PFSK-1 (cell line): Measurements from ENCODE around the gene RPL36AL.

Source experiments
- FOXP2 ChIP-seq: optimal IDR thresholded peaks from 2 replicates; pipeline ENCODE3; 2011; ENCODE audit warnings: borderline replicate concordance, control low read depth, inconsistent platforms; ENCODE audit not compliant: insufficient read depth; ENCODE audit errors: extremely low read length, extremely low read depth
- POLR2AphosphoS5 ChIP-seq: IDR thresholded peaks from 2 replicates; pipeline ENCODE4 v1.6.1; 2012; ENCODE audit warnings: low read depth, mild to moderate bottlenecking, control low read depth, low read length, moderate library complexity
- TF ChIP-seq, protein P1 (sequence below), 2 experiments: IDR thresholded peaks; 2 replicates each; pipeline versions ENCODE4 v1.6.1 to v1.8.0; 2011 to 2012; ENCODE audit warnings: low read depth in 2 of 2, low read length in 2 of 2, control low read depth in 1 of 2, inconsistent platforms in 1 of 2, mild to moderate bottlenecking in 1 of 2, moderate library complexity in 1 of 2; ENCODE audit not compliant: insufficient read depth in 1 of 2

GRCh38 chr14:49598189-49598484 is 22.3 kb downstream of the RPL36AL start:
- no peak for TF ChIP-seq POLR2AphosphoS5
- TF ChIP-seq, protein P1, sequence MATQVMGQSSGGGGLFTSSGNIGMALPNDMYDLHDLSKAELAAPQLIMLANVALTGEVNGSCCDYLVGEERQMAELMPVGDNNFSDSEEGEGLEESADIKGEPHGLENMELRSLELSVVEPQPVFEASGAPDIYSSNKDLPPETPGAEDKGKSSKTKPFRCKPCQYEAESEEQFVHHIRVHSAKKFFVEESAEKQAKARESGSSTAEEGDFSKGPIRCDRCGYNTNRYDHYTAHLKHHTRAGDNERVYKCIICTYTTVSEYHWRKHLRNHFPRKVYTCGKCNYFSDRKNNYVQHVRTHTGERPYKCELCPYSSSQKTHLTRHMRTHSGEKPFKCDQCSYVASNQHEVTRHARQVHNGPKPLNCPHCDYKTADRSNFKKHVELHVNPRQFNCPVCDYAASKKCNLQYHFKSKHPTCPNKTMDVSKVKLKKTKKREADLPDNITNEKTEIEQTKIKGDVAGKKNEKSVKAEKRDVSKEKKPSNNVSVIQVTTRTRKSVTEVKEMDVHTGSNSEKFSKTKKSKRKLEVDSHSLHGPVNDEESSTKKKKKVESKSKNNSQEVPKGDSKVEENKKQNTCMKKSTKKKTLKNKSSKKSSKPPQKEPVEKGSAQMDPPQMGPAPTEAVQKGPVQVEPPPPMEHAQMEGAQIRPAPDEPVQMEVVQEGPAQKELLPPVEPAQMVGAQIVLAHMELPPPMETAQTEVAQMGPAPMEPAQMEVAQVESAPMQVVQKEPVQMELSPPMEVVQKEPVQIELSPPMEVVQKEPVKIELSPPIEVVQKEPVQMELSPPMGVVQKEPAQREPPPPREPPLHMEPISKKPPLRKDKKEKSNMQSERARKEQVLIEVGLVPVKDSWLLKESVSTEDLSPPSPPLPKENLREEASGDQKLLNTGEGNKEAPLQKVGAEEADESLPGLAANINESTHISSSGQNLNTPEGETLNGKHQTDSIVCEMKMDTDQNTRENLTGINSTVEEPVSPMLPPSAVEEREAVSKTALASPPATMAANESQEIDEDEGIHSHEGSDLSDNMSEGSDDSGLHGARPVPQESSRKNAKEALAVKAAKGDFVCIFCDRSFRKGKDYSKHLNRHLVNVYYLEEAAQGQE (IDR thresholded peaks at IDR 0.05; ENCODE audit: insufficient read depth in 1 of 2, low read depth in 2 of 2, low read length in 2 of 2) = no peak
- TF ChIP-seq FOXP2 = no peak
